ENCODE results near the gene KLRC1.

DNA sequence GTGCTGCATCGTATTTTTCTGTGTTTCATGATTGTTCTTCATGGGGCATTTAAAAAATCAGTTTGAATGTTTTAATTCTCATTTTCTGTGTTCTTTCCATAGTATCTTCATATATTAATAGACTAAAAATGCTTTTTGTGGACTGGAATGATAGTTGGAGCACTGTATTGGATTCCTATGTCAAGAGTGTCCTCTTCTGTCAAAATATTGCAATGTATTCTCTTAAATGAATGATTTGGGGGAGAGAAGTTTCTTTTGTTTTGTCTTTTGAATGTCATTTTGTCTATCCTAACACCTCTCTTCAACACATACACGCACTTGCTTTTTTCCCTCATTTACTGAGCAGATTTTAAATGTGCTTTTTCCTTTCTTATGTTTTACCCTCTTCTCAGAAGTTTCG lies 47.9 kb upstream of the KLRC1 start:
- no peak for TF ChIP-seq POLR2A (IDR thresholded peaks at IDR 0.05; ENCODE audit: low read length)
- TF ChIP-seq GATA1 (IDR thresholded peaks at IDR 0.05; ENCODE audit: low read depth, low read length) = no peak
